ENCODE measurements around the gene EPS15. TPM values are rescaled to one million over a fixed set of nuclear protein-coding genes. Genes with fewer than 3 reads are reported as not detected.
"Not testable (repeated sequence)": the region's sequence is repeated elsewhere in the genome, so short reads cannot be mapped to it uniquely, and the experiment has no call there.

The EPS15 gene
- total RNA-seq, 1 experiment from 2014 or later, result 31.7 TPM

DNA sequence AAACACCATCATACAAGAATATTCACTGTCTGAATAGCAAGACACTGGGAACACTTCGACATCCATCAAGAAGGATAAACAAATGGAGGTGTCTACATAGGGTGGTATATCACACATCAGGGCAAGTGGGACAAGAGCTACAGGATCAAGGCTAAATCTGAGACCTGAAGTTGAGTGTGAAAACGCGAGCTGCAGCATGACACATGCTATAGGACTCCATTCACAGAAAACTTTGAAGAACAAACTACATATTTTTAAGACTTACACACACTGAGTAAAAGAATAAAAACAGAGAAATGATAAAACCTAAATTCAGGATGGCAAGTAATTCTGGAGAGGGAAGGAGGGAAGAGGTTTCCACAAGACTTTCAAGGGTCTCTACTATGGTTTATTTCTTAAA lies 190.8 kb downstream of the EPS15 start:
- peaks cover 15% of the 10 kb centered on the region for H3K4me1 ChIP-seq (replicated peaks)
- no peak overlapping the region for H3K27ac ChIP-seq
- H3K4me3 ChIP-seq, result no peak overlapping the region
- no peaks in the 10 kb centered on the region for H3K36me3 ChIP-seq
- H3K27me3 ChIP-seq (replicated peaks), result no peaks in the 10 kb centered on the region
- DNase-seq (ENCODE audit: low read depth in 1 of 2, low spot score in 2 of 2), result no peak
- no peaks in the 10 kb centered on the region for H3K9me3 ChIP-seq (replicated peaks)

DNA sequence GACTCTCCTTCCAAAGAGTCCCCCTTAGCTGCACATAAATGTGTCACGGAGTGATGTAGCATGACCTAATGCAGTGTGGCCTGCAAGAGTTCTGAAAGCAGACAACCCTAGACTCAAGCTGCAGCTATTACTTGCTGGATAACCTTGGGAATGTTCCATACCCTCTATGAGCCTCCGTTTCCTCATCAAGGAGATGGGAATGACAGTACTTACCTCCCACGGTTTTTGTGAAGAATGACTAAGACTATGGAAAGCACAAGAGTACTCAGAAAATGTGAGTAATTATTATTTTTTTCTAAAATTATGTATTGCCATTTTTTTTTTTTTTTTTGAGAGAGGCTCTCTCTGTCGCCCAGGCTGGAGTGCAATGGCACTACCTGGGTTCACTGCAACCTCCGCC lies 191.7 kb downstream of the EPS15 start:
- no peak overlapping the region for H3K27ac ChIP-seq
- H3K36me3 ChIP-seq, result no peaks in the 10 kb centered on the region
- no peak for DNase-seq (ENCODE audit: low read depth in 1 of 2, low spot score in 2 of 2)
- H3K4me1 ChIP-seq (replicated peaks), result peaks cover 15% of the 10 kb centered on the region
- H3K9me3 ChIP-seq (replicated peaks), result no peaks in the 10 kb centered on the region
- no peaks in the 10 kb centered on the region for H3K27me3 ChIP-seq (replicated peaks)
- H3K4me3 ChIP-seq, result no peak overlapping the region

DNA sequence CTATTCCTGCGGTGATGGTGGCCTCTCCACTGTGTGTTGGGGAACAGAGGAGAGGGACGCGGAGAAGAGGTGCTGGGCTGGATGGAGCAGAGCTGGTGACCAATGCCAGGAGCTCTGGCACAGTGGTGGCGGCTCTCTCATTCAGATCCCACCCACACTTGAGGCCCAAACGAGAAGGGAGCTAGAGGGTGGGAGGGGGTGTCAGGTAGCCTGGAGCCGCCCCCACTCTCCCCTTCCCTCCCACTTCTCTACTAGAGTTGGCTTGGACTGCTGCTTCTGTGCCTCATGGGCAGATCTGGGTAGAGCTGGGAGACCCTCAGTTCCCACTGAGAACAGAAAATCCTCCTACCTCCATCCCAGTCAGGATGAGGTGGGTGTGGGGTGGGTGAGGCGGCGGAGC lies 192.2 kb downstream of the EPS15 start:
- Histone ChIP-seq H3K36me3 (no peaks in the 10 kb centered on the region), H3K4me1 (replicated peaks) (peaks cover 14% of the 10 kb centered on the region), H3K4me3 (no peak overlapping the region), H3K9me3 (replicated peaks) (no peaks in the 10 kb centered on the region), H3K27ac (no peak overlapping the region), H3K27me3 (replicated peaks) (no peaks in the 10 kb centered on the region)
- no peak for DNase-seq (ENCODE audit: low read depth in 1 of 2, low spot score in 2 of 2)

DNA sequence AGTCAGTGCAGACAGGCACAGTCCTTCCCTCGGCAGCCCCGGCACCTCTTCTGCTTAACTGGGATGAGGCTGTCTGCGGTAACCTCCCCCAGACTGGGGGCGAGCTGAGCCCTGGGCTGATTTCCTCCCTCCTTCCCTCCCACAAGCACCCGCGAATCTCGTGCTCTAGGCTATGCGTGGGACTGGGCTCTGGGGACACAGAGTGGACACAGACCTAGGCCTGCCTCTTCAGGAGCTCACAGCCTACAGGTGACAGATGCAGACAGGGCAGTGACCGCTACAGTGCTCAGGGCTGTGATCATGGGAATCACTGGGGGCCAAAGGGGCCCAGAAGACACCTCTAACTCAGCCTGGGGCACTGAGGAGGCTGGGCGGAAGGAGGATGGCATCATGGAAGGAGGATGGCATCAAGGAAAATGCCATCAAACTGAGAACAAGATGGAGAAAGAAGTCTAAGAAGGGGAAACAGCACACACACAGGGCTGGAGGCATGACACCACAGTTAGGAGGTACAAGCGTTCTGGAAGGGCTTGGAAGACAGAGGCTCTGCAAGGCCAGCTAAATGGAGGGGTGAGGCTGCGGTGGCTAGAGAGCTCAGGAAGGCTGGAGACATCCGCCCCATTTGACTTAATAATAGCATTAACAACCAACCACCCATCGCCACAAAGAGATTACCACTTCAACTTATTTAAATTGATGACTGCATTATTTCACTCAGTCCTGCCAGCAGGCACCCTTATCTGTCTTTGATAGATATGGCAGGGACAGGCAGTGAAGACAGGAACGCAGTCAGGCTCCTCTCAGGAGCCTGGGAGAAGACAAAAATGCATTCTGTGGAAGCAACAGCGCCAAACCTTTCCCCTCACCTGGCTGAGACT lies 192.9 kb downstream of the EPS15 start:
- DNase-seq (ENCODE audit: low read depth in 1 of 2, low spot score in 2 of 2), result no peak
- no peak overlapping the region for H3K4me3 ChIP-seq
- peaks cover 7% of the 10 kb centered on the region for H3K4me1 ChIP-seq (replicated peaks)
- no peaks in the 10 kb centered on the region for H3K27me3 ChIP-seq (replicated peaks)
- H3K36me3 ChIP-seq, result no peaks in the 10 kb centered on the region
- H3K9me3 ChIP-seq (replicated peaks), result no peaks in the 10 kb centered on the region
- no peak overlapping the region for H3K27ac ChIP-seq

DNA sequence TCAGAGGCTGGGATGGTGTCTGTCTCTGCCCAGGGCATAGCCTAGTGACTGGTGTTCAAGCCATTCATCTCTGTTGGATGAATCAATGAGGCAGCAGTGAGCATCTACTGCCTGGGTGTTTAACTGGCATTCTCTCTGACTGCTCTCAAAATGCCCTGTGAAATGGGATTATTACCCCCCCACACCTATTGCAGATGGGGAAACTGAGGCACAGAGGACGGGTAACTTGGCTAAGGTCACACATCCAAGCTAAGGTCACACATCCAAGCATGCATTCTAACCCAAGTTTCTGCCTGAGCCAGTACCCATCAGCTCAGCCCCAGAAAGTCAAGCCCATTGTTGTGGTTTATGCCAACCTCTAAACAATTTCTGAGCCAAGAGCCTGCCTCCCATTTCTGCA lies 193.7 kb downstream of the EPS15 start:
- no peaks in the 10 kb centered on the region; the same call in none of the 2 replicates for H3K4me1 ChIP-seq (replicated peaks)
- no peaks in the 10 kb centered on the region for H3K9me3 ChIP-seq (replicated peaks)
- no peaks in the 10 kb centered on the region for H3K27me3 ChIP-seq (replicated peaks)
- no peak overlapping the region for H3K4me3 ChIP-seq
- no peaks in the 10 kb centered on the region for H3K36me3 ChIP-seq
- H3K27ac ChIP-seq, result no peak overlapping the region
- DNase-seq (ENCODE audit: low read depth in 1 of 2, low spot score in 2 of 2), result no peak

DNA sequence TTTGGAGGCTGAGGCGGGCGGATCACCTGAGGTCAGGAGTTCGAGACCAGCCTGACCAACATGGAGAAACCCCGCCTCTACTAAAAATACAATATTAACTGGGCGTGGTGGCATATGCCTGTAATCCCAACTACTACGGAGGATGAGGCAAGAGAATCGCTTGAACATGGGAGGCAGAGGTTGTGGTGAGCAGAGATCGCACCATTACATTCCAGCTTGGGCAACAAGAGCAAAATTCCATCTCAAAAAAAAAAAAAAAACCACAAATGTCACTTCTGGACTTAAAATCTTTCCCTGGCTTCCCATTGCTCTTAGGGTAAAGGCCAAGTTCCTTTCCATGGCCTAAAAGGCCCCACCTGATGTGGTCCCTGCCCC lies 194.1 kb downstream of the EPS15 start:
- DNase-seq (ENCODE audit: low read depth in 1 of 2, low spot score in 2 of 2); H3K4me1 ChIP-seq (replicated peaks); H3K36me3 ChIP-seq; H3K27me3 ChIP-seq (replicated peaks); H3K4me3 ChIP-seq; H3K27ac ChIP-seq; H3K9me3 ChIP-seq (replicated peaks): not testable (repeated sequence)

DNA sequence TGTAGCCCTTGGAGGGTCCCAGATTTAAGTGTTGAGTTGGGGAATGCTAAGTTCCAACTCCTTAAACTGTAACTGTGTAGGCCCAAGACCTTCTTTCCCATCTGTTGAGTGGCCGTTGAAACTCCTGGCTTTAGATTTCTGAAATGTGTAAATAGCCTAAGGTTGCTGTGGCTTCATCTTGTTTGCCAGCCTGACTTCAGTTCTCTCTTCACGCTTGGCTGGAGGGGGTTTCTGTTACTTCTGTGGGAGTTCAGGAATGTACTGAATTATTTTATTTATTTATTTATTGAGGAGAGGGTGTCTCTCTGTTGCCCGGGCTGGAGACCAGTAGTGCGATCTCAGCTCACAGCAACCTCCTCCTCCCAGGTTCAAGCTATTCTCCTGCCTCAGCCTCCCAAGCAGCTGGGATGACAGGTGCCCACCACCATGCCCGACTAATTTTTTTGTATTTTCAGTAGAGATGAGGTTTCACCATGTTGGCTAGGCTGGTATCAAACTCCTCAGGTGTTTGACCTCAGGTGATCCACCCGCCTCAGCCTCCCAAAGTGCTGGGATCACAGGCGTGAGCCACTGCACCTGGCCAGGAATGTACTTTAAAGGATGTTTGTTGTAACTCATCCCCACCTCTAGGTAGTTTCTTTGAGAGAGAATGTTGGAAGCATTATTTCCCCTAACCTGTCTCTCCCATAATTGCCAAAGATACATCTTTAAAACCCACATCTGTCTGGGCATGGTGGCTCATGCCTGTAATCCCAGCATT lies 194.6 kb downstream of the EPS15 start:
- no peaks in the 10 kb centered on the region for H3K9me3 ChIP-seq (replicated peaks)
- DNase-seq (ENCODE audit: low read depth in 1 of 2, low spot score in 2 of 2), result no peak
- H3K27me3 ChIP-seq (replicated peaks), result no peaks in the 10 kb centered on the region
- H3K4me1 ChIP-seq (replicated peaks), result no peaks in the 10 kb centered on the region; the same call in 1 of the 2 replicates
- no peak overlapping the region for H3K4me3 ChIP-seq
- H3K27ac ChIP-seq, result no peak overlapping the region
- no peaks in the 10 kb centered on the region for H3K36me3 ChIP-seq

DNA sequence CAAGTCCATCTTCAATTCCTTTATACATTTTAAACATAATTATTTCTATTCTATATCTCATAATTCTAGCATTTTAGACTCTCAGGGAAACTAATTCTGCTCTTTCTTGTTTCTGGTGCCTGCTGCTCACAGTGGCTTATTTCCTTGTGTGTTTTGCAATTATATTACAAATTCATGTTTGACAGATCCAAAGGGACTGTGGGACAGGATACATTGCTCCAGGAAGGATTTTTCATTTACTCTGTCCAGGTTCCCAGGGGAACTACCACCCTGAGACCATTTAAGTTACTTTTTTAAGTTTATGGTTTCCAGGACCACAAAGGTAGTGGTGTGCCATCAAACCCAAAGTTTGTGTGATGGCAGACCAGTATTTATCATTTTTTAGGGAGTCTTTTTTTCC lies 195.3 kb downstream of the EPS15 start:
- Histone ChIP-seq H3K27ac (no peak overlapping the region), H3K27me3 (replicated peaks) (no peaks in the 10 kb centered on the region), H3K4me3 (no peak overlapping the region), H3K4me1 (replicated peaks) (no peaks in the 10 kb centered on the region; the same call in 1 of the 2 replicates), H3K9me3 (replicated peaks) (no peaks in the 10 kb centered on the region), H3K36me3 (no peaks in the 10 kb centered on the region)
- no peak for DNase-seq (ENCODE audit: low read depth in 1 of 2, low spot score in 2 of 2)

DNA sequence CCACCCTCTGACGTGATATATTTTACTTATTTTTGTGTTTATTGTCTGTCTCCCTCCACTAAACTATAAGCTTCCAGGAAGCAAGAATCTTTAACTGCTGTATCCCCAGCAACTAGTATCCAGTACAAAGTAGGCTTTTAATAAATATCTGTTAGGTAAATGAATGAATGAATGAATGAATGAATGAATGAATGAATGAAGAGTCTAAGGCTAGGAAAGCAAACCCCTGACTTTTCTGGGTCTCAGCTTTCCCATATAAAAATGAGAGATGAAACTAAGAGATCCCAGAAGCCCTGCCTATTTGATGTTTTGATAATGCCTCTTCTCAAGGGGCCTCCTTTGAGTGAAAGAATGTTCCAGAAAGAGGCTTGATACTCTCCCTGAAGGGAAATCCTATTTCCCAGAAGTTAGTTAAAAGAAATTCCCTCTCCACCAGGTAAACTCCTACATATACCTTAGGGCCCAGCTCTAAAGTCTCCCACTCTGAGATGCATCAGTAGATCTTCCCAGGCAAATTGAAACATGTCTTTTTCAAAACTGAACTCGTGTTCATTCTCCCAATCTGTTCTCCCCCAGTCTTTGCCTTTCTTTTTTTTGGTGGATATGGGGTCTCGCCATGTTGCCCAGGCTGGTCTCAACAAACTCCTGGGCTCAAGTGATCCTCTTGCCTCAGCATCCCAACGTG lies 196.5 kb downstream of the EPS15 start:
- Histone ChIP-seq H3K4me1 (replicated peaks) (no peaks in the 10 kb centered on the region; the same call in 1 of the 2 replicates), H3K9me3 (replicated peaks) (no peaks in the 10 kb centered on the region), H3K27me3 (replicated peaks) (no peaks in the 10 kb centered on the region), H3K4me3 (no peak overlapping the region), H3K36me3 (no peaks in the 10 kb centered on the region), H3K27ac (no peak overlapping the region)
- DNase-seq (ENCODE audit: low read depth in 1 of 2, low spot score in 2 of 2), result no peak

DNA sequence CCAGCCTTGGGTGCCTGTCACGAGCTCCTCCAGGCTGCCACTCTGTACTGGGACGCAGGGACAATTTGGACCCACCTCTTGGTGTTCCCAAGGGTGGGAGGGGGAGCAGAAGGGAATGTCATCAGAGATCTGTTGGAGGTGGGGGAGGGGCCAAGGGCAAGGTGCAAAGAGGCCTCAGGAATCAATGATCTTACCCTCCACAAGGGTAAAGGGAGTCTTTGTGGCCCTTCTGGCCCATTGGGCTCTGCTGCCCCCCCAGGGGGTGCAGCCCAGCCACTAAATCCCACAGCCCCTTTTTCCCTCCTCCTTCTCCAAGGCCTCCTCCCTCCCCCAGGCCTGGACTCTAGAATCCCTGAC lies 197.2 kb downstream of the EPS15 start:
- H3K36me3 ChIP-seq, result no peaks in the 10 kb centered on the region
- H3K4me3 ChIP-seq, result no peak overlapping the region
- H3K27ac ChIP-seq, result no peak overlapping the region
- no peaks in the 10 kb centered on the region for H3K9me3 ChIP-seq (replicated peaks)
- DNase-seq (ENCODE audit: low read depth in 1 of 2, low spot score in 2 of 2), result no peak
- H3K27me3 ChIP-seq (replicated peaks), result no peaks in the 10 kb centered on the region
- H3K4me1 ChIP-seq (replicated peaks), result no peaks in the 10 kb centered on the region; the same call in 1 of the 2 replicates

DNA sequence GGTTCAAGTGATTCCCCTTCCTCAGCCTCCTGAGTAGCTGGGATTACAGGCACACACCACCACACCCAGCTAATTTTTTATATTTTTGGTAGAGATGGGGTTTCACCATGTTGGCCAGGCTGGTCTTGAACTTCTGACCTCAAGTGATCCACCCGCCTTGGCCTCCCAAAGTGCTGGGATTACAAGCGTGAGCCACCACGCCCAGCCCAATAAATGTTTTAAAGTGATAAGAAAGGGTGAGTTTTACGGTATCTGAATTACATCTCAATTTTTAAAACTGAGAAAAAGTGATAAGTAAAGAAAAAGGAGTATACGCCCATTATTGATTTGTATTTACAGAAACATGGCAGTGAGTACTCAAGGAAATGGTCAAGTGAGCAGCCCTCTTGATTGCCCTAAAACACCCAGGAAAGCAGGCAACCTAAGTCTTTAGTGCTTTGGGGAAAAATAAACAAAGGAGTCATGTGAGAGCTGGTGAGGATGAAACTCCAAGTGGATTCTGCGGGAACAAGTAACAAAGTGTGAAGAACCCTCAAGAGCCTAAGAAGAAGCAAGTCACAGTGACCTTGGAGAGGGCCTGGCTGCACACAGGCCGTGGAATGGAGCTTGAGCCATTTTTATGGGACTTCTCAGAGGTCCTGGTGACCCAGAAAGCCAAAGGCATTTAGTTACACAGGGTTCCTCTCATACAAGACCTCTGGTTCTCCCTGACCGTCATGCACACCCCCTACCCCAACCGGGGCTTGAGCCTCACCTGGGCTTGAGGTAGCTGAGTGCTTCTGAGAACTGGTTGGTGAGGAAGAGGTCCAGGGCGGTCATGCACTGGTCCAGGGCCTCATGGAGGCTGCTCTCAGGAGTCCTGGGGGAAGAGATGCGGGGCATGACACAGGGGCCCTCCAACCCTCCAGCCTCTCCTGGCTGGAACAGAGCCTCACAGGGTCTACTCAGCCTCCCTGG lies 197.8 kb downstream of the EPS15 start:
- Histone ChIP-seq H3K9me3 (replicated peaks) (no peaks in the 10 kb centered on the region), H3K27ac (no peak overlapping the region), H3K36me3 (no peaks in the 10 kb centered on the region), H3K4me3 (no peak overlapping the region), H3K4me1 (replicated peaks) (no peaks in the 10 kb centered on the region; the same call in 1 of the 2 replicates), H3K27me3 (replicated peaks) (no peaks in the 10 kb centered on the region)
- no peak for DNase-seq (ENCODE audit: low read depth in 1 of 2, low spot score in 2 of 2)

DNA sequence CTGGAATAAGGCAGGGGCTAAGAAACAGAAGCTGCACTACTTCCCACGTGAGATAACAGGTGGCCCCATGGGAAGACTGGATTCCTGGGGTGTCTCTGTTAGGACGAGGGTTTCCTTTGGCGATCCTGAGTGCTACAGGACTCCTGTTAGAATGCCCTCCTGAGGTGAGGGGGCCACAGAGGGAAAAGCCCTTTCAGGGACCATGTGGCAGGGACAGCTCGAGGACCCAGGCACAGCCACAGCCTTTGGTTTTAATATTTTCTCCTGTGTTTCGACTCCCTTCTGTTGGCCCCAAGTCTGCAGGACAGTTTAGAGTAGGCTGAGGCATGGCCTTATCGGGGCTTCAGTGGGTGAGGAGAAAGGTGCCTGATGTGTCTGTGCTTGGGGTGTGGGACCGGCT lies 201.3 kb downstream of the EPS15 start:
- no peaks in the 10 kb centered on the region for H3K27me3 ChIP-seq (replicated peaks)
- no peak overlapping the region for H3K27ac ChIP-seq
- no peak for DNase-seq (ENCODE audit: low read depth in 1 of 2, low spot score in 2 of 2)
- H3K4me3 ChIP-seq, result no peak overlapping the region
- H3K4me1 ChIP-seq (replicated peaks), result peaks cover 10% of the 10 kb centered on the region
- no peaks in the 10 kb centered on the region for H3K36me3 ChIP-seq
- H3K9me3 ChIP-seq (replicated peaks), result no peaks in the 10 kb centered on the region

DNA sequence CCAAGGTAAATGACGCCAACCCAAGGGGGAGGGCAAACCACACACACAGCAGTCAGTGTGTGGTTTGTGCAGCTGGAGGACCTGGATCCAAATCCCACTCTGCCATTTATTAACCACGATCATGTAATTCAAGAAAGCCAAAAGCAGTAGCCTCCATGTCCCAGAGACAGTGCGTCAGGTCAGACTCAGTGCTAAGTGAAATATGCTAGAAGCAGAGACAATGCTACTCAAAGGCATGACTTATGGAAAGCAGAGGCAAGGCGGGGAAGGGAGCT lies 202.3 kb downstream of the EPS15 start:
- no peak for DNase-seq (ENCODE audit: low read depth in 1 of 2, low spot score in 2 of 2)
- no peaks in the 10 kb centered on the region for H3K9me3 ChIP-seq (replicated peaks)
- H3K4me1 ChIP-seq (replicated peaks), result peaks cover 10% of the 10 kb centered on the region
- H3K36me3 ChIP-seq, result no peaks in the 10 kb centered on the region
- H3K27ac ChIP-seq, result no peak overlapping the region
- no peaks in the 10 kb centered on the region for H3K27me3 ChIP-seq (replicated peaks)
- no peak overlapping the region for H3K4me3 ChIP-seq

All from SJSA1 (cell line).